IMR-90 (cell line): ENCODE measurements around the gene SCLY. TPM values are rescaled to one million over a fixed set of nuclear protein-coding genes. Genes with fewer than 3 reads are reported as not detected.

Source experiments
- ATAC-seq: fragments of 200-7000 bp; cut with Tn5 transposase; 2 replicates; pipeline ENCODE4 v1.9.1; 2020; ENCODE audit warnings: low read depth, mild to moderate bottlenecking, moderate library complexity
- BruUV-seq: library from RNA; stranded (reverse); fragments of 400-500 nt; replicated peaks from 2 replicates; lab custom pipeline; 2021; lab: Mats Ljungman, UMichigan
- CTCF ChIA-PET: fragments of 300-600 bp; formaldehyde crosslinking; extraction: SDS; loops from one replicate; lab custom pipeline; 2021; ENCODE audit warnings: antibody characterized with exemption; lab: Yijun Ruan, JAX
- POLR2A ChIA-PET: fragments of 300-600 bp; sonication (Branson Sonifier 250); formaldehyde crosslinking; loops from one replicate; lab custom pipeline; 2022; ENCODE audit warnings: antibody characterized with exemption; ENCODE audit not compliant: unreplicated experiment; lab: Charles Lee
- DNase-seq: peaks from one replicate; pipeline ENCODE4 v3.0.0; 2013
- H2AFZ ChIP-seq: replicated peaks from 2 replicates; pipeline ENCODE3; 2013; ENCODE audit warnings: low read length, mild to moderate bottlenecking; ENCODE audit not compliant: poor library complexity
- H2AK5ac ChIP-seq: 2 replicates; pipeline ENCODE4 v1.6.1; 2013; ENCODE audit warnings: low read depth, low read length, inconsistent platforms
- H2AK9ac ChIP-seq: replicated peaks from 2 replicates; pipeline ENCODE3; 2013; ENCODE audit warnings: mild to moderate bottlenecking, low read depth, low read length, moderate library complexity; ENCODE audit not compliant: poor library complexity
- H2BK120ac ChIP-seq: 2 replicates; pipeline ENCODE4 v1.6.1; 2013; ENCODE audit warnings: low read depth, low read length, inconsistent platforms
- H2BK15ac ChIP-seq: 3 replicates; pipeline ENCODE4 v1.6.1; 2013; ENCODE audit warnings: low read depth, low read length, inconsistent platforms
- H2BK20ac ChIP-seq: 2 replicates; pipeline ENCODE4 v1.6.1; 2013; ENCODE audit warnings: low read depth, mild to moderate bottlenecking, inconsistent platforms, low read length, moderate library complexity
- H2BK5ac ChIP-seq: 2 replicates; pipeline ENCODE4 v1.6.1; 2013; ENCODE audit warnings: mild to moderate bottlenecking, low read depth, low read length, inconsistent platforms; ENCODE audit not compliant: poor library complexity, severe bottlenecking
- H3K14ac ChIP-seq: replicated peaks from 2 replicates; pipeline ENCODE4 v1.6.1; 2013; ENCODE audit warnings: low read depth, low read length, inconsistent platforms
- H3K18ac ChIP-seq: 2 replicates; pipeline ENCODE4 v1.6.1; 2013; ENCODE audit warnings: low read depth, low read length, control low read depth
- H3K23ac ChIP-seq: 2 replicates; pipeline ENCODE4 v1.6.1; 2013; ENCODE audit warnings: low read depth, low read length, inconsistent platforms
- H3K27ac ChIP-seq: 2 replicates; pipeline ENCODE4 v1.5.1; 2013; ENCODE audit warnings: mild to moderate bottlenecking, control low read depth, low read length; ENCODE audit not compliant: insufficient read depth
- H3K27me3 ChIP-seq: 2 replicates; pipeline ENCODE4 v1.6.1; 2013; ENCODE audit warnings: low read length; ENCODE audit not compliant: control insufficient read depth, insufficient read depth
- H3K36me3 ChIP-seq: 2 replicates; pipeline ENCODE4 v1.6.1; 2013; ENCODE audit warnings: low read length, mixed read lengths; ENCODE audit not compliant: control insufficient read depth, insufficient read depth
- H3K4ac ChIP-seq: 2 replicates; pipeline ENCODE4 v1.6.1; 2013; ENCODE audit warnings: low read depth, low read length, inconsistent platforms
- H3K4me1 ChIP-seq: 2 replicates; pipeline ENCODE4 v1.6.1; 2013; ENCODE audit warnings: low read length, mixed read lengths; ENCODE audit not compliant: control insufficient read depth, insufficient read depth
- H3K4me2 ChIP-seq: 2 replicates; pipeline ENCODE4 v1.6.1; 2013; ENCODE audit warnings: low read depth, mild to moderate bottlenecking, control low read depth, low read length, moderate library complexity
- H3K4me3 ChIP-seq: 2 replicates; pipeline ENCODE4 v1.5.1; 2013; ENCODE audit warnings: low read depth, mild to moderate bottlenecking, control low read depth, low read length, moderate library complexity; ENCODE audit not compliant: insufficient read depth
- H3K56ac ChIP-seq: 2 replicates; pipeline ENCODE4 v1.6.1; 2013; ENCODE audit warnings: low read length, inconsistent platforms; ENCODE audit not compliant: insufficient read depth; ENCODE audit errors: extremely low read depth
- H3K79me1 ChIP-seq, 2 experiments: 2 replicates each; pipeline ENCODE4 v1.6.1; 2013; ENCODE audit warnings: low read length in 2 of 2, inconsistent platforms in 1 of 2, low read depth in 1 of 2
- H3K9ac ChIP-seq: 2 replicates; pipeline ENCODE4 v1.6.1; 2013; ENCODE audit warnings: low read depth, low read length, control low read depth
- H3K9me1 ChIP-seq: 2 replicates; pipeline ENCODE4 v1.6.1; 2013; ENCODE audit warnings: low read length, inconsistent platforms; ENCODE audit not compliant: insufficient read depth
- H3K9me3 ChIP-seq: 2 replicates; pipeline ENCODE4 v1.6.1; 2013; ENCODE audit warnings: low read length; ENCODE audit not compliant: control insufficient read depth, insufficient read depth
- H4K20me1 ChIP-seq: 2 replicates; pipeline ENCODE4 v1.6.1; 2013; ENCODE audit warnings: low read length, inconsistent platforms; ENCODE audit not compliant: insufficient read depth
- H4K5ac ChIP-seq: 2 replicates; pipeline ENCODE4 v1.6.1; 2013; ENCODE audit warnings: mild to moderate bottlenecking, low read depth, low read length, control low read depth
- H4K8ac ChIP-seq, 2 experiments: 2 replicates each; pipeline ENCODE4 v1.6.1; 2013; ENCODE audit warnings: low read depth in 2 of 2, low read length in 2 of 2, control low read depth in 1 of 2, inconsistent platforms in 1 of 2
- H4K91ac ChIP-seq: 2 replicates; pipeline ENCODE4 v1.6.1; 2013; ENCODE audit warnings: low read depth, low read length, inconsistent platforms; ENCODE audit not compliant: insufficient read depth
- BHLHE40 ChIP-seq: fragments of 150-350 bp; IDR thresholded peaks from 2 replicates; pipeline ENCODE4 v1.6.1; 2016; ENCODE audit warnings: mild to moderate bottlenecking, low read depth, low read length
- CEBPB ChIP-seq: IDR thresholded peaks from 2 replicates; pipeline ENCODE4 v1.6.1; 2012; ENCODE audit warnings: low read depth, low read length, improper control_type of control experiment
- CHD1 ChIP-seq: IDR thresholded peaks from 2 replicates; pipeline ENCODE4 v1.6.1; 2012; ENCODE audit warnings: low read depth, low read length, improper control_type of control experiment
- CTCF ChIP-seq: conservative IDR thresholded peaks from 2 replicates; pipeline ENCODE4 v1.5.1; 2012; ENCODE audit warnings: mild to moderate bottlenecking, low read depth, low read length, improper control_type of control experiment
- FOS ChIP-seq: fragments of 150-350 bp; IDR thresholded peaks from 2 replicates; pipeline ENCODE4 v1.6.1; 2016; ENCODE audit warnings: low read depth, low read length
- MAFK ChIP-seq: IDR thresholded peaks from 2 replicates; pipeline ENCODE4 v1.6.1; 2012; ENCODE audit warnings: low read depth, low read length, improper control_type of control experiment
- MAZ ChIP-seq: IDR thresholded peaks from 2 replicates; pipeline ENCODE4 v1.6.1; 2012; ENCODE audit warnings: low read depth, mild to moderate bottlenecking, low read length, improper control_type of control experiment, moderate library complexity, borderline replicate concordance
- MXI1 ChIP-seq: IDR thresholded peaks from 2 replicates; pipeline ENCODE4 v1.6.1; 2012; ENCODE audit warnings: low read depth, mild to moderate bottlenecking, low read length, moderate library complexity, borderline replicate concordance
- NFE2L2 ChIP-seq: fragments of 150-350 bp; IDR thresholded peaks from 2 replicates; pipeline ENCODE4 v1.6.1; 2016; ENCODE audit warnings: low read depth, mild to moderate bottlenecking, low read length
- POLR2A ChIP-seq: IDR thresholded peaks from 2 replicates; pipeline ENCODE4 v1.6.1; 2012; ENCODE audit warnings: mild to moderate bottlenecking, low read depth, low read length
- RAD21 ChIP-seq: IDR thresholded peaks from 2 replicates; pipeline ENCODE4 v1.6.1; 2012; ENCODE audit warnings: low read length, improper control_type of control experiment
- RCOR1 ChIP-seq: IDR thresholded peaks from 2 replicates; pipeline ENCODE4 v1.6.1; 2012; ENCODE audit warnings: mild to moderate bottlenecking, low read length, improper control_type of control experiment; ENCODE audit not compliant: insufficient replicate concordance
- RFX5 ChIP-seq: IDR thresholded peaks from 2 replicates; pipeline ENCODE4 v1.8.0; 2012; ENCODE audit warnings: low read depth, mild to moderate bottlenecking, low read length, moderate library complexity
- SMC3 ChIP-seq: fragments of 150-350 bp; IDR thresholded peaks from 2 replicates; pipeline ENCODE4 v1.6.1; 2016; ENCODE audit warnings: low read depth, mild to moderate bottlenecking, antibody characterized with exemption, low read length, moderate library complexity
- USF2 ChIP-seq: fragments of 150-350 bp; IDR thresholded peaks from 2 replicates; pipeline ENCODE4 v1.6.1; 2017; ENCODE audit warnings: mild to moderate bottlenecking, antibody characterized with exemption, low read length, low read depth
- WGBS, 2 experiments: methylation state at CpG; one replicate each; pipeline versions ENCODE4 v1.1.5 to v1.1.7; 2013; ENCODE audit warnings: missing lambda C conversion rate in 2 of 2; ENCODE audit not compliant: insufficient read length in 1 of 2; ENCODE audit errors: extremely low coverage in 2 of 2; 5-methylcytosine and 5-hydroxymethylcytosine counted together
- dilution Hi-C: fragments of 300-500 bp; cut with HindIII; formaldehyde crosslinking; loops from one replicate; pipeline ENCODE4 v1.14.3; 2018; ENCODE audit warnings: low sequenced_read_pairs; ENCODE audit not compliant: unreplicated experiment
- in situ Hi-C: fragments of 300-500 bp; cut with MboI; formaldehyde crosslinking; loops from 3 replicates; pipeline ENCODE4 v1.14.3; 2019; ENCODE audit warnings: low sequenced_read_pairs, inconsistent platforms, mixed read lengths
- intact Hi-C: fragments of 100-400 bp; cut with micrococcal nuclease; formaldehyde crosslinking; loops from 2 replicates; pipeline ENCODE4 v1.10.0; 2022
- polyA plus RNA-seq, 3 experiments: library from polyadenylated mRNA; depleted of rRNA; stranded (reverse); fragments of >200 nt; gene quantifications; 2 replicates each; pipeline ENCODE4 v1.2.3, GENCODE V29; 2012; ENCODE audit warnings: low replicate concordance in 1 of 3
- total RNA-seq: library from RNA; depleted of rRNA; stranded (reverse); fragments of >200 nt; gene quantifications from 2 replicates; pipeline ENCODE4 v1.2.3, GENCODE V29; 2012
- TF ChIP-seq, protein P1 (sequence below): fragments of 150-350 bp; IDR thresholded peaks from 2 replicates; pipeline ENCODE4 v1.6.1; 2016; ENCODE audit warnings: low read depth, mild to moderate bottlenecking, low read length, moderate library complexity, borderline replicate concordance

The SCLY gene
- total and polyA plus RNA-seq, 2 of the 4 experiments (the other 2 are of a cell fraction): 8.6 to 10.5 TPM

DNA sequence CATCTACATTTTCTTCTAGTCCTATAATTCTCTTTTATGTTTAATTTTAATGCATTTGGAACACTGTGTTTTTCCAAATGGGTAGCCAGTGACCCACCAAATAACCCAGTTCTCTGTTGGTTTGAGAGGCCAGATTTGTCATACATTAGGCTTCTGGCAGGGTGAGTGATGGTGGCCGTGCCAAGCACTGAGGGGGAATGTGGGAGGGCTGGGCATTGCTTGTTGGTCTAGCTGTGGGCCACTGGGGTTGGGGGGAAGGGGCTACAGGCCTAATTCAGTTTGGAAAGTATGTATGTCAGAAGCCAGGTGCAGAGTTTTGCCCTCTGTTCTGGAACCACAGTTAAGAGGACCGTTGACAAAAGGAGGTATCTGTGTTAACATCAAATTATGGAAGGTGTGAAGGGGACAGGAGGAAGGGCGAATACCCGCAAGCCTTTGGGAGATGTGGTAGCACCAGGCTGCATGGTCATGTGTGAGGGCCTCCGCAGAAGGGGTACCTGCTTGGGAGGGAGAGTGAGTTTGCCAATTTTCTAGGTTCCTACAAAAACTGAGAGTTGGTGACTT lies 38.1 kb upstream of the SCLY start:
- Histone ChIP-seq H3K56ac (no peak overlapping the region), H2BK5ac (no peak overlapping the region), H2BK15ac (no peak overlapping the region), H2AK9ac (no peak overlapping the region), H3K27ac (no peak overlapping the region), H3K36me3 (peaks cover 10% of the 10 kb centered on the region), H2AK5ac (no peak overlapping the region), H4K5ac (no peak overlapping the region), H4K8ac (no peak overlapping the region), H2AFZ (no peak overlapping the region), H4K20me1 (no peaks in the 10 kb centered on the region; the same call in 1 of the 2 replicates), H3K23ac (no peak overlapping the region), H3K4me2 (no peak overlapping the region), H2BK120ac (no peak overlapping the region), H3K9me1 (peaks cover 33% of the 10 kb centered on the region), H4K91ac (no peak overlapping the region), H2BK20ac (no peak overlapping the region), H3K14ac (0 out of 2 replicates have a peak overlapping the region, but pooled peaks have one; percentile 10), H3K4me3 (no peak overlapping the region), H3K79me1 (peaks cover 10 to 50% of the 10 kb centered on the region in 2 experiments; a peak in 3 of 4 replicates), H3K27me3 (no peaks in the 10 kb centered on the region), H3K4ac (no peak overlapping the region), H3K9ac (no peak overlapping the region), H3K9me3 (no peaks in the 10 kb centered on the region), H3K18ac (no peak overlapping the region), H3K4me1 (peaks cover 11% of the 10 kb centered on the region)
- 88% methylated on average over 2 of the region's 5 CpGs; no CpG with 5 or more reads in 1 of the 2 experiments for WGBS, 2 experiments
- ChIA-PET CTCF (no interaction called here), POLR2A (no interaction called here)
- in situ Hi-C loops (no loop called here), intact Hi-C loops (no loop called here), dilution Hi-C loops (no loop called here)
- no peak for TF ChIP-seq CHD1
- TF ChIP-seq CTCF: no peak
- TF ChIP-seq, protein P1, sequence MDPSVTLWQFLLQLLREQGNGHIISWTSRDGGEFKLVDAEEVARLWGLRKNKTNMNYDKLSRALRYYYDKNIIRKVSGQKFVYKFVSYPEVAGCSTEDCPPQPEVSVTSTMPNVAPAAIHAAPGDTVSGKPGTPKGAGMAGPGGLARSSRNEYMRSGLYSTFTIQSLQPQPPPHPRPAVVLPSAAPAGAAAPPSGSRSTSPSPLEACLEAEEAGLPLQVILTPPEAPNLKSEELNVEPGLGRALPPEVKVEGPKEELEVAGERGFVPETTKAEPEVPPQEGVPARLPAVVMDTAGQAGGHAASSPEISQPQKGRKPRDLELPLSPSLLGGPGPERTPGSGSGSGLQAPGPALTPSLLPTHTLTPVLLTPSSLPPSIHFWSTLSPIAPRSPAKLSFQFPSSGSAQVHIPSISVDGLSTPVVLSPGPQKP: no peak
- no peak for TF ChIP-seq RAD21
- TF ChIP-seq POLR2A: no peak
- no peak for TF ChIP-seq BHLHE40
- no peak for TF ChIP-seq FOS
- no peak for TF ChIP-seq RCOR1
- no peak for TF ChIP-seq SMC3
- no peak for TF ChIP-seq MAFK
- TF ChIP-seq RFX5: no peak
- no peak for TF ChIP-seq MAZ
- TF ChIP-seq MXI1: no peak
- TF ChIP-seq NFE2L2: no peak
- TF ChIP-seq USF2: no peak
- no peak for TF ChIP-seq CEBPB
- ATAC-seq (no peak), DNase-seq (no peak)
- no TSS peak for BruUV-seq
